HG02759 (cell line): ENCODE results near the gene AGPAT3.
A peak's percentile ranks its signal among the peaks of the same experiment; 100 is the strongest.

ENCODE experiments used
- ATAC-seq: cut with Tn5 transposase; IDR thresholded peaks from one replicate; pipeline ENCODE4 v1.9.1; 2021; ENCODE audit warnings: mild to moderate bottlenecking, moderate library complexity; ENCODE audit not compliant: unreplicated experiment

Gene AGPAT3

GRCh38 chr21:43971992-43972255 lies 106.9 kb downstream of the AGPAT3 start:
- ATAC-seq: no peak

GRCh38 chr21:43972850-43973633 lies 108.0 kb downstream of the AGPAT3 start:
- ATAC-seq: no peak

GRCh38 chr21:43973634-43973955 lies 108.6 kb downstream of the AGPAT3 start:
- ATAC-seq: no peak

- ATAC-seq: peak; percentile 11
Observed at GRCh38 chr21:43974791-43975468, 109.9 kb downstream of the AGPAT3 start.

GRCh38 chr21:43975469-43976098 lies 110.6 kb downstream of the AGPAT3 start:
- ATAC-seq: peak; percentile 56

GRCh38 chr21:43976661-43977060 lies 111.6 kb downstream of the AGPAT3 start:
- no peak for ATAC-seq

- ATAC-seq: no peak
Observed at GRCh38 chr21:43978060-43978459, 113.0 kb downstream of the AGPAT3 start.

GRCh38 chr21:43979654-43980053 lies 114.6 kb downstream of the AGPAT3 start:
- no peak for ATAC-seq

- ATAC-seq: no peak
Observed at GRCh38 chr21:43981151-43981870, 116.3 kb downstream of the AGPAT3 start.

- ATAC-seq: no peak
Observed at GRCh38 chr21:43981871-43982210, 116.8 kb downstream of the AGPAT3 start.

- no peak for ATAC-seq
Observed at GRCh38 chr21:43982489-43983078, 117.6 kb downstream of the AGPAT3 start.

- no peak for ATAC-seq
Observed at GRCh38 chr21:43983390-43983789, 118.4 kb downstream of the AGPAT3 start.

GRCh38 chr21:43983860-43984420 lies 118.9 kb downstream of the AGPAT3 start:
- ATAC-seq: no peak

GRCh38 chr21:43984905-43985689 lies 120.1 kb downstream of the AGPAT3 start:
- no peak for ATAC-seq

GRCh38 chr21:43985690-43986251 lies 120.7 kb downstream of the AGPAT3 start:
- ATAC-seq: no peak

- no peak for ATAC-seq
Observed at GRCh38 chr21:43986544-43987451, 121.8 kb downstream of the AGPAT3 start.

GRCh38 chr21:43987509-43987908 lies 122.5 kb downstream of the AGPAT3 start:
- ATAC-seq: no peak

- no peak for ATAC-seq
Observed at GRCh38 chr21:43988016-43988415, 123.0 kb downstream of the AGPAT3 start.
